HCT116 (cell line): ENCODE results near the gene PRR12. TPM values are rescaled to one million over a fixed set of nuclear protein-coding genes. Genes with fewer than 3 reads are reported as not detected.

Experiments used
- ATAC-seq: fragments of 200-7000 bp; cut with Tn5 transposase; 2 replicates; pipeline ENCODE4 v1.9.1; 2020; ENCODE audit warnings: mild to moderate bottlenecking, moderate library complexity
- BruUV-seq: library from RNA; stranded (reverse); fragments of 400-500 nt; replicated peaks from 2 replicates; lab custom pipeline; 2021; lab: Mats Ljungman, UMichigan
- CTCF ChIA-PET: fragments of 300-600 bp; sonication (Branson Sonifier 250); formaldehyde crosslinking; loops from one replicate; lab custom pipeline; 2021; ENCODE audit warnings: antibody characterized with exemption; lab: Charles Lee
- POLR2A ChIA-PET: fragments of 300-600, 350-600 bp; sonication (Branson Sonifier 250); formaldehyde crosslinking; loops from one replicate; lab custom pipeline; 2021; ENCODE audit warnings: antibody characterized with exemption; lab: Charles Lee
- RAD21 ChIA-PET, 2 experiments: fragments of 300-600 bp; sonication (Branson Sonifier 250); formaldehyde crosslinking; loops; one replicate each; lab custom pipeline; 2023; ENCODE audit warnings: low total read pairs in 2 of 2; ENCODE audit not compliant: uncharacterized antibody in 2 of 2, unreplicated experiment in 2 of 2, low non-redundant PET in 1 of 2; lab: Charles Lee
- DNase-seq: peaks from one replicate; pipeline ENCODE4 v3.0.0-alpha.2; 2010; ENCODE audit warnings: low read depth, low spot score
- H2AFZ ChIP-seq: fragments of 200-600 bp; shearing (Covaris generic), sonication (generic); 2 replicates; pipeline ENCODE4 v1.6.1; 2017; ENCODE audit warnings: low read depth, mixed run types, mixed read lengths, antibody characterized with exemption, low read length; ENCODE audit not compliant: poor library complexity, severe bottlenecking
- H3K27ac ChIP-seq: 2 replicates; pipeline ENCODE4 v1.5.1; 2012; ENCODE audit warnings: low read depth, low read length
- H3K27me3 ChIP-seq: fragments of 200-600 bp; sonication (generic); 2 replicates; pipeline ENCODE4 v1.6.1; 2016; ENCODE audit warnings: mixed run types, low read length, mixed read lengths; ENCODE audit not compliant: insufficient read depth
- H3K36me3 ChIP-seq, 2 experiments: fragments of 200-500 bp in 1 of 2; fragments of 200-600 bp in 1 of 2; sonication (Bioruptor generic) in 1 of 2; sonication (generic) in 1 of 2; 2 replicates each; pipeline versions ENCODE4 v1.5.1 to v1.6.1; 2014 to 2016; ENCODE audit warnings: low read length in 2 of 2, inconsistent platforms in 1 of 2, mixed read lengths in 1 of 2, mixed run types in 1 of 2; ENCODE audit not compliant: insufficient read depth in 2 of 2, control insufficient read depth in 1 of 2
- H3K4me1 ChIP-seq, 2 experiments: fragments of 200-600 bp in 1 of 2; sonication (generic) in 1 of 2; 2 replicates each; pipeline versions ENCODE4 v1.5.1 to v1.6.1; 2012 to 2017; ENCODE audit warnings: low read length in 2 of 2, inconsistent platforms in 1 of 2, mild to moderate bottlenecking in 1 of 2, mixed read lengths in 1 of 2, mixed run types in 1 of 2, moderate library complexity in 1 of 2; ENCODE audit not compliant: insufficient read depth in 2 of 2, control insufficient read depth in 1 of 2
- H3K4me2 ChIP-seq: fragments of 200-600 bp; sonication (generic); 2 replicates; pipeline ENCODE4 v1.6.1; 2017; ENCODE audit warnings: mixed run types, low read length, mixed read lengths
- H3K4me3 ChIP-seq, 2 experiments: fragments of 200-600 bp in 1 of 2; sonication (generic) in 1 of 2; replicated peaks in 1 of 2; 2 replicates each; pipeline ENCODE4 v1.5.1; 2011 to 2016; ENCODE audit warnings: low read length in 2 of 2, control low read depth in 1 of 2, low read depth in 1 of 2, mild to moderate bottlenecking in 1 of 2, mixed read lengths in 1 of 2, mixed run types in 1 of 2
- H3K79me2 ChIP-seq: fragments of 200-600 bp; sonication (generic); 2 replicates; pipeline ENCODE4 v1.6.1; 2017; ENCODE audit warnings: mild to moderate bottlenecking, mixed run types, low read length, moderate library complexity, mixed read lengths; ENCODE audit not compliant: insufficient read depth
- H3K9ac ChIP-seq: fragments of 200-600 bp; sonication (generic); 2 replicates; pipeline ENCODE4 v1.6.1; 2016; ENCODE audit warnings: low read length, mixed read lengths
- H3K9me2 ChIP-seq: fragments of 200-600 bp; sonication (generic), shearing (Covaris generic); 2 replicates; pipeline ENCODE4 v1.6.1; 2017; ENCODE audit warnings: mixed run types, mild to moderate bottlenecking, moderate library complexity; ENCODE audit not compliant: insufficient read depth
- H3K9me3 ChIP-seq, 2 experiments: fragments of 200-500 bp in 1 of 2; fragments of 200-600 bp in 1 of 2; sonication (Bioruptor generic) in 1 of 2; sonication (generic) in 1 of 2; 2 replicates each; pipeline ENCODE4 v1.6.1; 2014 to 2017; ENCODE audit warnings: low read length in 2 of 2, mixed read lengths in 2 of 2, inconsistent platforms in 1 of 2, low read depth in 1 of 2, mild to moderate bottlenecking in 1 of 2, mixed run types in 1 of 2, moderate library complexity in 1 of 2; ENCODE audit not compliant: control insufficient read depth in 1 of 2, insufficient read depth in 1 of 2
- H4K20me1 ChIP-seq: fragments of 200-600 bp; sonication (generic), shearing (Covaris generic); 2 replicates; pipeline ENCODE4 v1.6.1; 2017; ENCODE audit warnings: mixed run types, mild to moderate bottlenecking, moderate library complexity; ENCODE audit not compliant: insufficient read depth
- CBX3 ChIP-seq: IDR thresholded peaks from 2 replicates; pipeline ENCODE4 v1.6.1; 2012; ENCODE audit warnings: low read depth
- CEBPB ChIP-seq: IDR thresholded peaks from 2 replicates; pipeline ENCODE4 v1.6.1; 2012; ENCODE audit warnings: low read depth
- EGR1 ChIP-seq: IDR thresholded peaks from 2 replicates; pipeline ENCODE4 v1.6.1; 2012; ENCODE audit warnings: low read depth
- EZH2 ChIP-seq: fragments of 200-600 bp; sonication (generic); IDR thresholded peaks from 2 replicates; pipeline ENCODE4 v1.6.1; 2017; ENCODE audit warnings: antibody characterized with exemption, mixed run types
- EZH2phosphoT487 ChIP-seq: fragments of 200-600 bp; IDR thresholded peaks from 2 replicates; pipeline ENCODE4 v1.6.1; 2018; ENCODE audit warnings: antibody characterized with exemption, borderline replicate concordance
- FOSL1 ChIP-seq: IDR thresholded peaks from 2 replicates; pipeline ENCODE4 v1.6.1; 2012; ENCODE audit warnings: low read depth
- POLR2A ChIP-seq: IDR thresholded peaks from 2 replicates; pipeline ENCODE4 v1.7.0; 2011; ENCODE audit warnings: borderline replicate concordance; ENCODE audit not compliant: insufficient read depth, insufficient read length; ENCODE audit errors: extremely low read depth
- POLR2AphosphoS5 ChIP-seq: IDR thresholded peaks from 2 replicates; pipeline ENCODE4 v1.6.1; 2011; ENCODE audit warnings: mild to moderate bottlenecking, low read depth, low read length, moderate library complexity
- RAD21 ChIP-seq: IDR thresholded peaks from 2 replicates; pipeline ENCODE4 v1.6.1; 2012; ENCODE audit warnings: low read depth, mild to moderate bottlenecking
- SP1 ChIP-seq: IDR thresholded peaks from 2 replicates; pipeline ENCODE4 v1.6.1; 2012; ENCODE audit warnings: low read depth
- SRF ChIP-seq: IDR thresholded peaks from 2 replicates; pipeline ENCODE4 v1.6.1; 2012; ENCODE audit warnings: low read depth
- TCF7L2 ChIP-seq: IDR thresholded peaks from 2 replicates; pipeline ENCODE4 v1.7.0; 2011; ENCODE audit warnings: borderline replicate concordance, inconsistent platforms; ENCODE audit not compliant: insufficient read depth, insufficient read length; ENCODE audit errors: extremely low read depth
- YY1 ChIP-seq: IDR thresholded peaks from 2 replicates; pipeline ENCODE4 v1.6.1; 2011; ENCODE audit warnings: low read length, low read depth, moderate library complexity, mild to moderate bottlenecking; ENCODE audit not compliant: insufficient replicate concordance; ENCODE audit errors: extremely low read depth
- ZFX ChIP-seq: fragments of 450-650 bp; IDR thresholded peaks from 2 replicates; pipeline ENCODE4 v1.6.1; 2017
- ZNF274 ChIP-seq: fragments of 200-500 bp; sonication (Bioruptor generic); IDR thresholded peaks from 2 replicates; pipeline ENCODE4 v1.6.1; 2014; ENCODE audit warnings: mild to moderate bottlenecking, low read depth, low read length, inconsistent platforms
- intact Hi-C: fragments of 100-400 bp; cut with micrococcal nuclease; formaldehyde crosslinking; loops from 2 replicates; pipeline ENCODE4 v1.10.0; 2022
- total RNA-seq: library from RNA; stranded (reverse); gene quantifications from one replicate; pipeline ENCODE4 v1.2.1, GENCODE V29; 2021; ENCODE audit not compliant: unreplicated experiment
- TF ChIP-seq, protein P1 (sequence below): IDR thresholded peaks from 2 replicates; pipeline ENCODE4 v1.6.1; 2012; ENCODE audit warnings: low read depth
- TF ChIP-seq, protein P2 (sequence below): IDR thresholded peaks from 2 replicates; pipeline ENCODE4 v1.6.1; 2012

The PRR12 gene
- total RNA-seq, 1 experiment from 2014 or later, result 26.9 TPM

DNA sequence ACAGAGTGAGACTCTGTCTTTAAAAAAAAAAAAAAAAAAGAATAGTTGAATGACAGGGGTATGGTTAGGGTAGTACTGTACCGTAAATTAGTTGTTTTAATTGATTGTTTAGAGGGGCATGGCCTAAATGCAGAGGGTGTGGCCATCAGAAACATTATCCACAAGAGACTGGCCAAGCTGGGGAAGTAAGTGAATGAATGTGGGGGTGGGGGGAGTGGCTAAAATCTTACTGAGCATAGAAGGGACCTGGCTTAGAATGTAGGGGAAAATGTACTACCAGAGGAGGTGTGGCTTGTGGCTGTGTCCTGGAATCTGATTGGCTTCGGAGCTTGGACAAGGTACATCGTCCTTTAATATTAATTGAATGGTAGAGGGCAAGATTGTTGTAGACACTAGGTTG is 78.5 kb downstream of the PRR12 start:
- Histone ChIP-seq H3K79me2 (peaks cover 42% of the 10 kb centered on the region), H3K4me1 (peaks cover 13 to 31% of the 10 kb centered on the region in 2 experiments; a peak in 3 of 4 replicates), H2AFZ (no peak overlapping the region), H3K4me2 (no peak overlapping the region), H3K27ac (no peak overlapping the region), H3K27me3 (no peaks in the 10 kb centered on the region), H3K9ac (no peak overlapping the region), H3K4me3 (no peak overlapping the region)
- no TSS peak for BruUV-seq
- POLR2A ChIA-PET, result interaction anchor here (1.6 kb wide), 1 partner anchor 27 kb away, joined by 3 read pairs; the partner anchor contains the start of gene SCAF1
- ATAC-seq, result no peak
- TF ChIP-seq EGR1 (peak; percentile 46; the same call in 1 of the 2 replicates), CEBPB (no peak)
- TF ChIP-seq, all 23 proteins: peak for 1
- Histone ChIP-seq H4K20me1 (no peaks in the 10 kb centered on the region), H3K36me3 (peaks cover 3 to 19% of the 10 kb centered on the region in 2 experiments; a peak in 2 of 4 replicates), H3K9me2 (no peaks in the 10 kb centered on the region), H3K9me3 (no peaks in the 10 kb centered on the region)
- ChIA-PET RAD21 (no interaction called here), CTCF (interaction anchor here (0.7 to 1.3 kb wide), 2 partner anchors 11 to 407 kb away, joined by 4 read pairs; no protein-coding TSS in a partner anchor)
- no peak for DNase-seq
- intact Hi-C loops, result no loop called here

DNA sequence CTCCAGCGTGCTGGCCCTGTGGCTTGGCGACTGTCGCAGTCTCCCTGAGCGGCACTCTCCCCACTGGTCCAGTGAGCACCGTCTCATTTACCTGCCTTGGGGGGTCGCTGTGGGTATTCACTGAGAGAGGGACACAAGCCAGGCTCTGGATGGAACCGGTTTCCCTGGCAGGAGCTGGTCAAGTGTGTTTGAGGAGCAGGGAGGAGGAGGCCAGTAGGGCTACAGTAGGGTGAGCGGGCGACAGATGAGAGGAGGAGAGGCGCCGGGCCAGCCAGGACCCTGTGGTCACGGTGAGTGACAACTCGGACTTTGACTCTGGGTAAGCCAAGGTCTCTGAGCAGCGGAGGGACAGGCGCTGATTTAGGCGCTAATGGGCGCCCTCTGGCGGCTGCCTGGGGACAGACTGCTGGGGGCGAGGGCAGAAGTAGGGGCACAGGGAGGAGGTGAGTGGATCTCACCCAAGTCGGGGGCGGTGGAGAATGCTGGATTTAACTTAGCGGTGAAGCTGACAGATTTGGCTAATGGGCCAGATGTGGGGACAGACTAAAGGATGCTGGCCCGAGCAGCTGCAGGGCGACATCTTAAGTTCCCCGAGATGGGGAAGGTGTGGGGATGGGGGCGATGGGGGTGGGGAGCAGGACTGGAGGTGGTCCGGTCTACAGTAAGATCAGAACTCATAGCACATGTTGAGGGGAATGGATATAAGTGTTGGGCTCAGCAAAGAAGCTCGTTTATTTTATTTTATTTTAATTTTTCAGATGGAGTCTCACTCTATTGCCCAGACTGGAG is 81.3 kb downstream of the PRR12 start:
- CTCF ChIA-PET, result interaction anchor here (0.9 to 2.3 kb wide), 7 partner anchors 8 to 102 kb away, joined by 3 to 11 read pairs (median 3); partner anchors contain the start of genes RRAS and SCAF1
- Histone ChIP-seq H3K9ac (peak overlapping the region; percentile 31), H3K27ac (peak overlapping the region; percentile 55), H3K27me3 (no peaks in the 10 kb centered on the region), H4K20me1 (no peaks in the 10 kb centered on the region), H3K4me1 (peaks cover 16 to 34% of the 10 kb centered on the region in 2 experiments), H3K79me2 (peaks cover 20% of the 10 kb centered on the region), H3K4me2 (peak overlapping the region; percentile 69), H2AFZ (no peak overlapping the region), H3K36me3 (peaks cover 3 to 16% of the 10 kb centered on the region in 2 experiments; a peak in 2 of 4 replicates), H3K9me2 (no peaks in the 10 kb centered on the region), H3K4me3 (peak overlapping the region; percentile 15 to 22; a peak in 3 of 4 replicates), H3K9me3 (no peaks in the 10 kb centered on the region)
- intact Hi-C loops, result no loop called here
- POLR2A ChIA-PET, result no interaction called here
- RAD21 ChIA-PET, result interaction anchor here in 1 of 2 experiments (0.5 kb wide), 1 partner anchor 126 kb away, joined by 3 read pairs; no protein-coding TSS in a partner anchor
- peak; percentile 40 for ATAC-seq
- DNase-seq, result peak; percentile 71
- no TSS peak for BruUV-seq
- TF ChIP-seq POLR2A (no peak), YY1 (peak; percentile 45), POLR2AphosphoS5 (no peak), SRF (no peak), EZH2phosphoT487 (no peak), ZFX (no peak), EZH2 (no peak), FOSL1 (no peak), CEBPB (no peak), SP1 (no peak), TCF7L2 (no peak), ZNF274 (no peak), CBX3 (no peak; the same call in 1 of the 2 replicates), RAD21 (peak; percentile 74)
- TF ChIP-seq, protein P1, sequence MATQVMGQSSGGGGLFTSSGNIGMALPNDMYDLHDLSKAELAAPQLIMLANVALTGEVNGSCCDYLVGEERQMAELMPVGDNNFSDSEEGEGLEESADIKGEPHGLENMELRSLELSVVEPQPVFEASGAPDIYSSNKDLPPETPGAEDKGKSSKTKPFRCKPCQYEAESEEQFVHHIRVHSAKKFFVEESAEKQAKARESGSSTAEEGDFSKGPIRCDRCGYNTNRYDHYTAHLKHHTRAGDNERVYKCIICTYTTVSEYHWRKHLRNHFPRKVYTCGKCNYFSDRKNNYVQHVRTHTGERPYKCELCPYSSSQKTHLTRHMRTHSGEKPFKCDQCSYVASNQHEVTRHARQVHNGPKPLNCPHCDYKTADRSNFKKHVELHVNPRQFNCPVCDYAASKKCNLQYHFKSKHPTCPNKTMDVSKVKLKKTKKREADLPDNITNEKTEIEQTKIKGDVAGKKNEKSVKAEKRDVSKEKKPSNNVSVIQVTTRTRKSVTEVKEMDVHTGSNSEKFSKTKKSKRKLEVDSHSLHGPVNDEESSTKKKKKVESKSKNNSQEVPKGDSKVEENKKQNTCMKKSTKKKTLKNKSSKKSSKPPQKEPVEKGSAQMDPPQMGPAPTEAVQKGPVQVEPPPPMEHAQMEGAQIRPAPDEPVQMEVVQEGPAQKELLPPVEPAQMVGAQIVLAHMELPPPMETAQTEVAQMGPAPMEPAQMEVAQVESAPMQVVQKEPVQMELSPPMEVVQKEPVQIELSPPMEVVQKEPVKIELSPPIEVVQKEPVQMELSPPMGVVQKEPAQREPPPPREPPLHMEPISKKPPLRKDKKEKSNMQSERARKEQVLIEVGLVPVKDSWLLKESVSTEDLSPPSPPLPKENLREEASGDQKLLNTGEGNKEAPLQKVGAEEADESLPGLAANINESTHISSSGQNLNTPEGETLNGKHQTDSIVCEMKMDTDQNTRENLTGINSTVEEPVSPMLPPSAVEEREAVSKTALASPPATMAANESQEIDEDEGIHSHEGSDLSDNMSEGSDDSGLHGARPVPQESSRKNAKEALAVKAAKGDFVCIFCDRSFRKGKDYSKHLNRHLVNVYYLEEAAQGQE, result no peak
- TF ChIP-seq, protein P2, sequence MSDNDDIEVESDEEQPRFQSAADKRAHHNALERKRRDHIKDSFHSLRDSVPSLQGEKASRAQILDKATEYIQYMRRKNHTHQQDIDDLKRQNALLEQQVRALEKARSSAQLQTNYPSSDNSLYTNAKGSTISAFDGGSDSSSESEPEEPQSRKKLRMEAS, result no peak
